RCC 7860 (cell line): ENCODE data around the gene CYP4F11.
"Not testable (repeated sequence)": the region's sequence is repeated elsewhere in the genome, so short reads cannot be mapped to it uniquely, and the experiment has no call there.

ENCODE experiments used
- DNase-seq: peaks from one replicate; pipeline ENCODE4 v3.0.0-alpha.2; 2015; ENCODE audit warnings: low spot score
- FAIRE-seq: peaks from 2 replicates; lab custom pipeline; 2012; peaks lifted over from hg19 to GRCh38; lab: Jason Lieb, UNC

Gene CYP4F11

DNA sequence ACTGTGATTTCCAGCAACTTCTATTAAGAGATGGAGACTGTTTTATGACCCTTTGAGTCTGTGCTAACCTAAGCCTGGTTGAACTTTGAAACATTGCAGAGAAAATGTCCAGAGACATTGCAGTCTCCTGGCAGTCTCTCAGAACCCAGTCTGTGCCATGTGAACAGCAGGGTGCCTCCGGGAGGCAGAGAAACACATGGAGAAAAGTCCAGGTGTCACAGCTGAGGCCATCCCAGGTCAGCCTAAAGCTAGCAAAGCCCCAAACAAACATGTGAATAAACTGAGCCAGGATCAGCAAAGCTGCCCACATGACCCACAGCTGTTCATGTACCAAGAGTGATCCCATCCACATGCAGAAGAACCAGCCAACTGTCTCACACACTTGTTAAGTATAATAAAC is 7.8 kb downstream of the CYP4F11 start:
- DNase-seq = no peak
- no peak for FAIRE-seq

GRCh38 chr19:15923702-15924101 is 10.6 kb downstream of the CYP4F11 start:
- DNase-seq (no peak), FAIRE-seq (no peak)

- DNase-seq (no peak), FAIRE-seq (no peak)
Measured at GRCh38 chr19:15922021-15922420, 12.3 kb downstream of the CYP4F11 start.

- no peak for FAIRE-seq
- DNase-seq = no peak
Measured at GRCh38 chr19:15919243-15919642, 15.1 kb downstream of the CYP4F11 start.

GRCh38 chr19:15915109-15915508 is 19.2 kb downstream of the CYP4F11 start:
- DNase-seq = no peak
- FAIRE-seq = no peak

DNA sequence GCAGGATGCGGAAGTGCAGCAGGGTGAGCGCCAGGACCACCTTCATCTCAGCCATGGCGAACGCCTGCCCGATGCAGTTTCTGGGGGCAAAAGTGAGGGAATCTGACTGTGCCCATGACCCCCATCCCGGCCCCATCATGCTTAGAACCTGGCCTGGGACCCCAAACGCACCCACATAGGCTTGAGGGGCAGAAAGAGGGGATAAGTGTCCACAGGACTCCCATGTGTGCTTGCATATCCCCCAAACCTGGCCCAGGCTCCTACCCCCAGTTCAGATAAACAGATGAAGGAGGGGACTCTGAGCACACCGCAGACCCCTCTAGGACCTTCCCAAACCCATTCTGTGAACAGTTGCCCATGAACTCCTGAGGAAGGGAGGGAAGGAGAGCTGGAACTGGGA is 20.5 kb downstream of the CYP4F11 start:
- no peak for DNase-seq
- no peak for FAIRE-seq

- FAIRE-seq = no peak
- DNase-seq = no peak
Measured at GRCh38 chr19:15913384-15913783, 20.9 kb downstream of the CYP4F11 start.

- DNase-seq (no peak), FAIRE-seq (no peak)
Measured at GRCh38 chr19:15911599-15912235, 22.6 kb downstream of the CYP4F11 start.

DNA sequence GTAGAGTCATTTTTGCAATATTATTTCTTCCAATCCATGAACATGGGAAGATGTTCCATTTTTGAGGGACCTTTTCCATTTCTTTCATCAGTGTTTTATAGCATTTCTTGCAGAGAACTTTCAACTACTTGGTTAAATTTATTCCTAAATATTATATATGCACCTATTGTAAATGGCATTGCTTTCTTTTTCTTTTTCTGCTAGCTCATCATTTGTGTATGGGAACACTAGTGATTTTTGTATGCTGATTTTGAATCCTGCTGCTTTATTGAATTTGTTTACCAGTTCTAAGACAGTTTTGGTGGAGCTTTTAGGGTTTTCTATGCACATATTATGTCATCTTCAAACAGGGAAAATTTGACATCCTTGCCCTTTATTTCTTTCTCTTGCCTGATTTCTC is 29.3 kb downstream of the CYP4F11 start:
- FAIRE-seq (no peak), DNase-seq (no peak)

GRCh38 chr19:15902898-15903297 is 31.4 kb downstream of the CYP4F11 start:
- DNase-seq, FAIRE-seq: not testable (repeated sequence)

DNA sequence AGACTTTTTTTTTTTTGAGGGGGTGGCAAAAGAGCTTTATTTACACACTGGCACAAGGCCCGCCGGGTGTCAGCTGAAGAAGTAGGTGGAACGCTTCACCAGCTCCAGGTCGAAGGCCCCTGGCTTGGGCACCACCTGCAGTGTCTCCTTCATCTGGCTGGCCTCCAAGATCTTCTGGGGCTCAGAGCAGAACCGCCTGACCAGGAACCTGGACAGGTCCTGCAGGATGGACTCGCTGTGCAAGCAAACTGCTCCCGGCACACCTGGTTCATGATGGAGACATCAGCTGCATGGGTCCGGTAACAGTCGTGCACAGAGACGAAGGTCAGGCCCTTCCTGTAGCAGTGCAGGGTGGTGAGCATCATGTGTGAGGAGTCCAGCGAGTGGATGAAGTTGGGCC is 32.1 kb downstream of the CYP4F11 start:
- FAIRE-seq (no peak), DNase-seq (no peak)

DNA sequence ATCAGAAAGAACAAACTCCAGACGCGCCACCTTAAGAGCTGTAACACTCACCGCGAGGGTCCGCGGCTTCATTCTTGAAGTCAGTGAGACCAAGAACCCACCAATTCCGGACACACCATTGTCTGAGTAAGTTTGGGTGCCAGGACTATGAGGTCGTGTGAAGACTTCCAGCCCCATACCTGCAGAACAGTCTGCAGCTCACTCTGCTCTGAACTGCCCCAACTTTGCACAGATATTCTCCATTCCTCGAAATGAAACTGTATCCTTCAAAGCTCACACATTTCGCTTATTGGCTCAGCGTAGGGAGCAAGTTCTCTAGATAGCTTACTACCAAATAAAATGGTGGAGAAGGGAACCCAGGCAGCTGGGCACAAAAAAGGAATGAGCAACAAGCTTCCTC is 33.8 kb downstream of the CYP4F11 start:
- no peak for FAIRE-seq

DNA sequence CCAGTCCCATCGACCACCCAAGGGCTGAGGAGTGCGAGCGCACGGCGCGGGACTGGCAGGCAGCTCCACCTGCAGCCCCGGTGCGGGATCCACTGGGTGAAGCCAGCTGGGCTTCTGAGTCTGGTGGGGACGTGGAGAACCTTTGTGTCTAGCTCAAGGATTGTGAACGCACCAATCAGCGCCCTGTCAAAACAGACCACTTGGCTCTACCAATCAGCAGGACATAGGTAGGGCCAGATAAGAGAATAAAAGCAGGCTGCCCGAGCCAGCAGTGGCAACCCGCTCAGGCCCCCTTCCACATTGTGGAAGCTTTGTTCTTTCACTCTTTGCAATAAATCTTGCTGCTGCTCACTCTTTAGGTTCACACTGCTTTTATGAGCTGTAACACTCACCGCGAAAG is 34.3 kb downstream of the CYP4F11 start:
- not testable (repeated sequence) for DNase-seq, FAIRE-seq

More for the DNA sequence above, 33.8 kb downstream of the CYP4F11 start:
- no peak for DNase-seq

DNA sequence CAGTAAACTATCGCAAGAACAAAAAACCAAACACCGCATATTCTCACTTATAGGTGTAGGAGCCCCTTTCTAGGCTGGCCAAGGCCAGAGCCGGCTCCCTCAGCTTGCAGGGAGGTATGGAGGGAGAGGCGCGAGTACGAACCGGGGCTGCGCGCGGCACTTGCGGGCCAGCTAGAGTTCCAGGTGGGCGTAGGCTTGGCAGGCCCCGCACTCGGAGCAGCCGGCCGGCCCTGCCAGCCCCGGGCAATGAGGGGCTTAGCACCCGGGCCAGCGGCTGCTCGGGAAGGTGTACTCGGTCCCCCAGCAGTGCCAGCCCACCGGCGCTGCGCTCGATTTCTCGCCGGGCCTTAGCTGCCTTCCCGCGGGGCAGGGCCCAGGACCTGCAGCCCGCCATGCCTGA is 34.8 kb downstream of the CYP4F11 start:
- DNase-seq, FAIRE-seq: not testable (repeated sequence)

DNA sequence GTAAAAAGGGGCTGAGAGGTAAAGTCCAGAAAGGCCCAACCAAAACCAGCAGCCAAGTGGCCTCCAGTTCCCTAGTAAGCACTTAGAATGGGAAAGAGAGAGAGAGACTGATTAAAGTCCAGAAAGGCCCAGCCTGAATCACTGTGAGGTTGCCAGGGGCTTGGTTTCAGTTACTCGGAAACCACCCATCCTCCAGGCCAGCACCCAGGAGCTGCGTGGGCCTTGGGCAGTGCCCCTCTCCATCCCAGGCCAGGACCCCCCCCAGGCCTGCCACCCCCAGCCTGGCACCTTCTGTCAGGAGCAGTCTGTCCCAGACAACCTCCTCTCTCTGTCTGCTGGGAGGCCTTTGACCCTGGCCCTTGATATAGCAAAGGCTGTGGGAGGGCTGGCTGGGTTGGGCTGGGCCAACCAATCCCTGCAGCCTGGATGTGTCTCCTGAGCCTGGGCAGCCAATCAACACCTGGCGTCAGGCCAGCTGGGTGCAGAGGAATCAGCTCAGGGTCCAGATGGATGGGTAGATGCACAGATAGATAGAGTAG is 36.5 kb downstream of the CYP4F11 start, which contains the start of gene CYP4F2:
Gene CYP4F2 (minus strand): TSS at position 337 of the 539 bp plus-strand sequence. CDS start 463 bp downstream, outside the sequence.
- DNase-seq (no peak), FAIRE-seq (no peak)

- no peak for DNase-seq
- FAIRE-seq = no peak
Measured at GRCh38 chr19:15897026-15897737, 37.1 kb downstream of the CYP4F11 start.

DNA sequence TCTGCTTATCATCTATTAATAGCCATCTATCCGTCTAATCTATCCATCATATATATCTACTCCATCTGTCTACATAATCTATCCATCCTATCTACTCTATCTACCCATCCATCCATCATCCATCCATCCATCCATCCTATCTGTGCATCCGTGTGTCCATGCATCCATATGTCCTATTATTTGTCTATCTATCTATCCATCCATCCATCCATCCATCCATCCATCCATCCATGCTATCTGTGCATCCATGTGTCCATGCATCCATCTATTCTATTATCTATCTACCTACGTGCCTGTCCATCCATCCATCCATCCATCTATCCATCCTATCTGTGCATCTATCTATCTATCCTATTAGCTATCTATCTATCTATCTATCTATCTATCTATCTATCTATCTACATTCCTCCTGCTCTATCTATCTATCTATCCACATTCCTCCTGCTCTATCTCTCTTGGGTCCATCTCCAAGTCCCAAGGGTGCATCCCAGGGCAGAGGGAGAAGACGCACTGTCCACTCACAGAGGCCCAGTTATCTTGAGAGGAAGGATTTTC is 38.4 kb downstream of the CYP4F11 start:
- DNase-seq (no peak), FAIRE-seq (no peak)

DNA sequence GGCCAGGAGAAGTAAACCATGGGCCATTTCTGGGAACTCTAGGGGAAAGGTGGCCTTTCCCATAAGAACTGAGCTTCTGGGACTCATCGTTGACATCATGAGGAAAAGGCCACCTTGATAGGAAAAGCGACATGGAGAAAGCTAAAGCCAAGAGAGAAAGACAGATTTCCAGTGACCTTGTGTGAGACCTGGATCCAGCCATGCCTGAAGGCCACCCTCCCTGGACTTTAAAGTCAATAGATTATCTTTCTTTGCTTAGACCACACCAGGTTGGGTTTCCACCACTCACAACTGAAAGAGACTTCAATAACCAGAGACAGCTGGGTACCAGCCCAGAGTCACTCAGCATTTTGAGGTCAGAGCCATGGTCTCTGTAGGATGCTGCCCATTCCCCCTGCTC is 40.0 kb downstream of the CYP4F11 start:
- DNase-seq = no peak
- no peak for FAIRE-seq

DNA sequence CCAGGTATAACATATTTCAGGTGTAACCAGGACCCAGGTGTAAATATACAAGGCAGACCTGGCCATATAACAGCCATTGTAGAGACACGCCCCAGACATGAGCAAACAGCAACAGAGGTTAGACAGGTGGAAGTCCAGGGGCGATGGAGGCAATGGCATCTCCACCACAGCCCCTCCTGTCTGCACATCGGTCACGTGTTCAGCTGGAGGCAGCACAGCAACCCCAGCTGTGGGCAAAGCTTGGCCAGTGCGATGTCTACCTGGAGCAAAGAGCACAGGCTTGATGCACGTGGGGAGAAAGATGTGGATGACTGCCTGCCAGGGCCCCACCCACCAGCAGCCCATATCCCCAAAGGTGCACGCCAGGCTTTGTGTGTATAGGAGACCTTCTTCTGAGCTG is 40.9 kb downstream of the CYP4F11 start:
- DNase-seq = no peak
- FAIRE-seq = no peak

GRCh38 chr19:15892012-15892411 is 42.3 kb downstream of the CYP4F11 start:
- DNase-seq (no peak), FAIRE-seq (no peak)

DNA sequence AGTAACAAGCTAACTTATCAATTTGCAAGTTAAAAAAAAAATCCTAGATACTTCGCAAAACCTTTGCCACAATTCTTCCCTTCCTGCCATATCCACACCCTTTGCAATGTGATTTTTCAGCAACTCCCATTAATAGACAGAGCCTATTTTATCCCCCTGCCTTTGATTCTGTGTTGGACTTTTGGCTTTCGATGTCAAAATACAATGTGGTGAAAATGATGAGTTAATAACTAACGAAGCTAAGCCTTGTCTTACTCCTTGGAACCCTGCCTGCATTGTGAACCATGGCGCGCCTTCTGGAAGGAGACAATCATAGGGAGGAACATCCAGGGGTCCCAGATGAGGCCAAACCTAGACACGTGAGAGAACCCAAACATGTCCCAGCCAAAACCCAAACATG is 42.9 kb downstream of the CYP4F11 start:
- DNase-seq = no peak
- no peak for FAIRE-seq

- DNase-seq, FAIRE-seq: not testable (repeated sequence)
Measured at GRCh38 chr19:15889339-15889738, 45.0 kb downstream of the CYP4F11 start.
